HG03558 (cell line): ENCODE measurements around the gene KIAA0232.
"Not testable (repeated sequence)": the region's sequence is repeated elsewhere in the genome, so short reads cannot be mapped to it uniquely, and the experiment has no call there.

Experiments used
- ATAC-seq: cut with Tn5 transposase; IDR thresholded peaks from one replicate; pipeline ENCODE4 v1.9.1; 2021; ENCODE audit warnings: moderate number of reproducible peaks; ENCODE audit not compliant: unreplicated experiment; ENCODE audit errors: extremely low read depth

The KIAA0232 gene

DNA sequence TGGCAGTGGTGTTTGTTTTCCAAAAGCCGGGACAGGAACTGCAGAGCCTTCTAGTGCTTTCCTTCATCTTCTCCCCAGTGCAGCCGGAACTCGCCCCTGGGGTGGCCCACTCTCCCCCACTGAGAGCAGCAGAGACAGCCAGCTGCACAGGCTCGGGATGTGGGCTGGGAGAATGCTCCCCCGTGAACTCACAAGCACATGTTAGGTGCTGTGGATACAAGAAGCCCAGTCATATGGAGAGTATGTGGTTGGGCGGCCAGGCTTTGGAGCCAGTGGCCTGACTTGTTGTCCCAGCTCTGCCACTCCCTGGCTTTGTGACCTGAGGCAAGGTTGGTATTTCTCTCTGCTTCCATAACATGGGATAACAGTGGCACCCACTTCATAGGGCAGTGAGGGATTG, 9.4 kb upstream of the KIAA0232 start:
- ATAC-seq: no peak

DNA sequence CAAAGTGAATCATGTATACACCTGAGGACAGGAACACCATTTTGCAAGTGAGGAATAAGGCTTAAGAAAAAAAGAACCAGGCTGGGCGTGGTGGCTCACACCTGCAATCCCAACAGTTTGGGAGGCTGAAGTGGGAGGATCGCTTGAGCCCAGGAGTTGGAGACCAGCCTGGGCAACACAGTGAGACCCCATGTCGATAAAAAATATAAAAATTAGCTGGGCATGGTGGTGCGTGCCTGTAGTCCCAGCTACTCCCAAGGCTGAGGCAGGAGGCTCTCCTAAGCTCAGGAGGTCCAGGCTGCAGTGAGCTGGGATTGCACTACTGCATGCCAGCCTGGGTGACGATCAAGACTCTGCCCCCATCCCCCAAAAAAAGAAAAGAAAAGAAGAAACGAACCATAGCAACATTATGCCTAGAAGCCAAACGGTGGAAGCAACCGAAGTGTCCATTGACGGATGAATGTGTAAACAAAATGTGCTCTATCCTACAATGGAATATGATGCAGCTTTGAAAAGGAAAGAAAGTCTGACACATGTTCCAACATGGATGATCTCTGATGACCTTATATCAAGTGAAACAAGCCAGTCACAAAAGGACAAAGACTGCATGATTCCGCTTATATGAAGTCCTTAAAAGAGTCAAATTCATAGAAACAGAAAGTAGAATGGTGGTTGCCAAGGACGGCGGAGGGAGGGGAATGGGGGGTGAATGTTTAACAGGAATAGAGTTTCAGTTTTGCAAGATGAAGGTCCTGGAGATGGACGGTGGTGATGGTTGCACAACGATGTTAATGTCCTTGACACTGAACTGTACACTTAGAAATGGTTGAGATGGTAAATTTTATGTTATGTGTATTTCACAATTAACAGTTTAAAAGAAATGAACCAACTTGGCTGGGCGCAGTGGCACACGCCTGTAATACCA, 8.6 kb upstream of the KIAA0232 start:
- no peak for ATAC-seq

DNA sequence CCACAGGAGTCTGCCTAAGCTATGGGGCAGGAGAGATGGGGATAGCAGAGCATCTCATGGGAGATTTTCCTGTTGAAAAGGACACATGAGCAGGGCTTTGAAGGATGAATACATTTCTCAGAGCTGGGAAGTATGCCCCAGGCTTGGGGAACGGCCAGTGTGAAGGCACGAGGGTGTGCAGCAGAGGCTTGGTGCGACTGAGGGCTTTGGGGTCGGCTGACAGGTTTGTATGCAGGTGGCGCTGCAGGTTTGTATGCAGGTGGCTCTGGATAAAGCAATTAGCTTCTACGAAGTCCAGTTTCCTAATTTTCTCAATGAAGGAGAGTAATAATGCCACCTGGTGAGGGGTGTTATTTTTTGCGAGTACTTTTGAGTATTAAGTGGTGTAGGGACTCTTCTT, 6.8 kb upstream of the KIAA0232 start:
- no peak for ATAC-seq

DNA sequence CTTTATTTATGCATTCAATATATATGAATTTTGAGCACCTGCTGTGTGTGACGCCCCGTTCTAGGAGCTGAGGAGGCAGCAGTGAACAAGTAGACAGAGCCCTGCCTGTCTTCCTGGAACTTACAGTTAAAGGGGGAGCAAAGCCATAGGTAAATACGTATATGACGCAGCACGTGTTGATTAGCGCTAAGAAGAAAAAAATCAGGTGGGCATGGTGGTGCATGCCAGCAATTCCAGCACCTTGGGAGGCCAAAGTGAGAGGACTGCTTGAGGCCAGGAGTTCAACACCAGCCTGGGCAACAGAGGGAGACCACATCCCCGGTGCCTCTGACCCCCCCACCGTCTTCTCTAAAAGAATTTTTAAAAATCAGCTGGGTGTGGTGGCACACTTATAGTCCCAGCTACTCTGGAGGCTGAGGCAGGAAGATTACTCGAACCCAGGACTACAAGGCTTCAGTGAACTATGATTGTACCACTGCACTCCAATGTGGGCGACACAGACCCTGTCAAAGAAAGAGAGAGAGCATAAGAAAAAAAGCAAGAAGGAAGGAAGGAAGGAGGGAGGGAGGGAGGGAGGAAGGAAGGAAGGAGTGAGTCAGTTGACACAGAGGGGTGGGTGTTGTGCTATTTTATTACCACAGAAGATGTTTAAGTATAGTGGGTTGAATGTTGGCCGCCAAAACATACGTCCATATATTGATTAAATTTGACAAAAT, 5.4 kb upstream of the KIAA0232 start:
- ATAC-seq: no peak

DNA sequence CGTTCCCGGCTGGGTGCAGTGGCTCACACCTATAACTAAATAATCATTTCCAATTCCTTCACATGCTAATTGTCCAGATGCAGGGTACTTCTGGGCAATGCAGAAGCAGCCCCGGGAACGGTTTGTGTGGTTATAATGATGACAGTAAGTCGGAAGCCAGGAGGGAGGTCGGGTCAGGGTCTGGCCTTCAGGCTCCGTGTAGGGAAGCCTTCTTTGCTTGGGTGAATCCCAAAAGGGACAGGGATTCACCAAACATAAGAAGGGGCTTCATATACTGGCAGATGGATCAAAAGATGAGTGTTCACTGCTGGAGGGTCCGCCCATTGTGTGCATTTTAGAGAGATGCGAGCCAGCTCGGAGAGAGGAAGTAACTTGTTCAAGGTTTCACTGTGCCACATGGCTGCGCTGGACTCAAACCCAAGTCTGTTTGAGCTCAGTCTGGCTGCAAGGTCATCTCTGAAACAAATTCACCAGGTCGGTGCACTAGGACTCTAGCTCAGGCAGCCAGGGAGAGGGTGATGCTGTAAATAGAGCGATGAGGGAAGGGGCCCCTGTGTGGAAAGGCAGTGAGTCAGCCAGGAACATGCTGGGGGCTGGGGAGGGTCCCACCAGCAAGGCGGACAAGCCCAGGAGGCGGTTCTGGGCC, 4.8 kb upstream of the KIAA0232 start:
- ATAC-seq: no peak

DNA sequence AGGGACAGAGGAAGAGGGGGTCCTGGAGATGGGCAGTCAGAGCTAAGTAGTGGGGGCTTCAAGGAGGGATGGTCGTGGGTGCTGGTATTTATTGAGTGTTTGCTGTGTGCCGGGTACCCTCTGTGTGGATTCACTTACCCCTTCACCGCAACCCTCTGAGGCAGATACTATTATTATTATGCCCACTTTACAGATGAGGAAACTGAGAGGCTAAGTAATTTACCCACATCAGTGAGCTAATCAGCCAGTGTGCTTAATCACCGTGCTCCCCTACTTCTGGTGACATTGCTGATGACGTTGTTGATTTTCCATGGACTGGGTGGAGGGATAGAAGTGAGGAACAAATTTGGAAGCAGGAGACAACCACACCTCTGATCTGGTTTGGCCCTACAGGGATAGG, 4.1 kb upstream of the KIAA0232 start:
- ATAC-seq: no peak

DNA sequence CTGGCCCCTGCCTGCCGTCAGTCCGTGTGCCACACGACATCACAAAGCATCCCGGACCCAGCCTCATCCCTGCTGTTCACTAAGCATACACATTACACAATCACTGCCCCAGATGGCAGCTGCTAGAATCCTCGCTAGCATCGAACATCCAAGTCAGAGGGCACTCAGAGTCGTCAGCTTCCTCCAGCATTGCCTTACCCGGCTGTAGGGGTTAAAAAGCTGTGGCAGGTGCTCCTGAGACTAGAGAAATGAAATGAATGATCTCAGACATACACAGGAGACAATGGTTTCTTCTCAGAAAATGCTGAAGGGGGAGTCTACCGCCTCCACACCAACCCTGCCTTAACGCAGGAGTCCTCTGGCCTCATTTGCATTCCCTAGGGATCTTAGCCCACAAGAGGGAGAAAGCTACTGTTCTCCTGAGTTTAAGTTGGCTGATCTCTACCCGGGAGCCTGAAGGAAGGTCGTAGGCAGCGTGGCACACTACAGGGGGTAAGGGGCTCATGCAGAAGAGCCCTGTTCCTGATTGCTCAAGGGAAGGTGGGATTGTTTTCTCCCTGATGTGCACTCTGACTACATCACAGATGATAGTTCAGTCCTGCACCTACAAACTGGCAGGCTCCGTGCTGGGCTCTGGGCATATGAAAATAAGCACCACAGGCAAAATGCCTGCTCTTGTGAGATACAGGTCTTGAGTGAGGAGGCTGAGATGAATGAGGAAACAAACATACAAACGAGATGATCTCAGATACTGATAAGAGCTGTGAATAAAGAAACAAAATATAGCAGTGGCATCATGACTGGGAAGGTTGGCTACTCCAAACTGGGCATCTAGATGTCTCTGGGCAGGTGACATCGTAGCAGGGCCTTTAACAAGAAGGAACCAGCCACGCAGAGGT, 2.6 kb upstream of the KIAA0232 start:
- ATAC-seq: no peak

DNA sequence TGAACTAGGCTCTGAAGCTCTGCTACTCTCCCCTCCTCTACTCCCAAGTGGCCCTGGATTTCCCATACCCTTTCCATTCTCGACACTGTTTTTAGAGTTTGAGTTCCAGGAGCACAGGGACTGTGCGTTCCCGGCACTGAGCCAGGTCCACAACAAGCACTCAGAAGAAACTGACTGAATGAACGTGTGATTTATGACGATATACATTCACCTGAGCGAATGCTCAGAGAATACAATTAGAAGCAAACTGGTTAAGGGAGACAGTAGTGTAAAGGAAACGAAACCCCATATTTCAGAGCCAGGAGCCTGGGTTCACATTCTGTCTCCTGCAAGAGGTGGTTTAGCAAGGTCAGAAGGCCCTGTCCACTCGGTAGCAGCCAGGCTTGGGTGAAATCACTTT, 1.4 kb upstream of the KIAA0232 start:
- no peak for ATAC-seq

DNA sequence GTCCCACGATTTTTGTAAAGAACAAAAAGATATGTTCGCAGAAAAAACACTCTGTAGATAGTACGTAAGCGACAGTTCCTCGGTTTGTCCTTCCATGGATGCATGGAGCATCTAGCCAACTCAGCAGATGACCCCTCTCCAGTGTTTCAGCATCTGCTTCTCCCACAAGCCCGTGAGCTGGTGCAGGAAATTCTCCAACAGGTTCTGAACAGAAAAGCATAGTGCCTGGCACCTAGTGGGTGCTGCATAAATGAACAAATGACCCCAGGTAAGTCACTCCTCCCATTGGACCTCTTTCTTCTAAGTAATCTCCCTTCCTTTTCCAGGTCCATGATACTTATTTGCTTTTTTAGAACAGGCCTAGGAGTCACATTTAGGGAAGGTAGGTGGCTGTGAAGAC, 966 bp upstream of the KIAA0232 start:
- no peak for ATAC-seq

DNA sequence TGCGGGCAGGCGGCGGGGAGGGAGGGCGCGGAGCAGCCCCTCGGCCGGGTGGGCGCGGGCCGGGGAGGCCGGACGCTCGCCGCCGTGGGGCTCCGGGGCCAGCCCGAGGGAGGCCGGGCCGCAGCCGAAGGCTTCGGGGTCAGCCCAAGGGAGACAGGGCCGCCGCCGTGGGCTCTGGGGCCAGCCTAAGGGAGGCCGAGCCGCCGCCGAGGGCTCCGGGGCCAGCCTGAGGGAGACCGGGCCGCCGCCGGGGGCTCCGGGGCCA, 251 bp downstream of the KIAA0232 start:
- no peak for ATAC-seq

DNA sequence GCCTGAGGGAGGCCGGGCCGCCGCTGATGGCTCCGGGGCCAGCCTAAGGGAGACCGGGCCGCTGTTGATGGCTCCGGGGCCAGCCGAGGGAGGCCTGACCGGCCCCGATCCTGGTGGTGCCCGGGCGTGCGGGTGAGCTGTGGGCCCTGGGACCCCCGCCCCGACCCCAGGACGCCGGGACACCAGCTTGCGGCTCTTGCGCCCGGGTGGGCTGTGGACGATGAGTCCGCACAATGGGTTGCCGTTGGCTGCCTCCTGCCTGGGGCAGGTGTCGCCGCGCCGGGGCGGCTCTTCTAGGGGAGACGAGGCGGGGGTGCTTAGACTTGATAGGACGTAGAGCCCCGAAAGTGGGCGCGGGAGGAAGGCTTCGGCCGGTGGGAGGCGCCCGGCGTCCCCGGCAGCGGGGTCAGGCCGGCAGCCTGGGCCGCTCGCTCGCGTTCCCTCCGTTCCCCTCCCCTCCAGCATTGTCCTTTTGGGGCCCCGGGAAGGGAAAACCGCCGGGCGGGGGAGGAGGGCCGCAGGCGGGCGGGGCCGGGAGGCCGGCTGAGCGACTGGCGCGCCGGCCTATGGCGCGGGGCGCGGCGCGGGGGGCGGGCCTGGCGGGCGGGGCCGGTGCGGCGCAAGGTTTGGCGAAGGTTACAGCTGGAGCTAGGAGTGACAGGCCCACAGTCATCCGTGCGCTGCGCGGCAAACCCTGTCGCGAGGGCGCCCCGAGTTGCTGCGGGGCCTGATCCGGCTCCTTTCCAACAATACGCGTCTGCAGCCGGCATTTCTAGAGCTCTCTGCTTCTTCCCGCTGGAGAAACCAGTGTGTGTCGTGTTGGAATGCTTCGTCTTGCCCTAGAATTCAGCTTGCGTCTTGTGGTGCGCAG, 819 bp downstream of the KIAA0232 start:
- ATAC-seq: peak; percentile 54

DNA sequence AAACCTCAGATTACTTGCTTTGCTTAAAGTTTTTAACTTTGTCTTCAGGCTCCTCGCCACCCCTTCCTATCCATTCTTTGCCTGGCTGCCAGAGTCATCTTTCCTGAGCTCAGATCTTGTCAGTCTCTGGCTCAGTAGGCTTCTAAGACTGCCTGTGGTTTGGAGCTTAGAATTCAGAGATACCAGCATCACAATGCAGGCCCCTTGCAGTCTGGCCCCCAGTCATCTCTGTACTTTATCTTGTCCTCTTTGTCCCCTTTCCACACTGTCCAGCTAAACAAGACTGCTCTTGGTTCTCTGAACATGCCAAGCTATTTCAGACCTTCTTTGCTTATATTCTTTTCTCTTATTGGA, 3.0 kb downstream of the KIAA0232 start:
- no peak for ATAC-seq

DNA sequence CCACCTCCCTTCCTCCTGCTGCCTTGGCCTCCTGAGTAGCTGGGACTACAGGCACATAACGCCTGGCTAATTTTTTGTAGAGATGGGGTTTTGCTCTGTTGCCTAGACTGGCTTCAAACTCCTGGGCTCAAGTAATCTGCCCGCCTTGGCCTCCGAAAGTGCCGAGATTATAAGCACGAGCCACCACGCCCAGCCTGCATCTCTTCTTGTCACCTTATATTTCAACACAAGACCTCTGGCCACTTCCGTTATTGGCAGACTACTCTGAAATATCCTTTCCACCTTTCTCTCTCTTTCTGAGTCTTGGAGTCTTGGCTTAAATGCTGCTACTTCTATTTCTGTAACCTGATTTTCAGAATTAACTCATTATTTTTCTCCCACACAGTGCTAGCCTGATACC, 5.6 kb downstream of the KIAA0232 start:
- ATAC-seq: no peak

DNA sequence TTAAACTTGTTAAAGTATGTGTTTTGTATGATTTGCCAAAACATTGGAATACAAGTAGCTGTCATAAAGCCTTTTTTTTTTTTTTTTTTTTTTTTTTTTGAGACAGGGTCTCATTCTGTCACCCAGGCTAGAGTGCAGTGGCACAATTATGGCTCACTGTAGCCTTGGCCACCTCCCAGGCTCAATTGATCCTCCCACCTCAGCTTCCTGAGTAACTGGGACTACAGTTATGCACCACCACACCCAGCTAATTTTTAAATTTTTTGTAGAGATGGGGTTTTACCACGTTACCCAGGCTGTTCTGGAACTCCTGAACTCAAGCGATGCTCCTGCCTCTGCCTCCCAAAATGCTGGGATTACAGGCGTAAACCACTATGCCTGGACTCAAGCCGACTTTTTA, 8.7 kb downstream of the KIAA0232 start:
- ATAC-seq: not testable (repeated sequence)

DNA sequence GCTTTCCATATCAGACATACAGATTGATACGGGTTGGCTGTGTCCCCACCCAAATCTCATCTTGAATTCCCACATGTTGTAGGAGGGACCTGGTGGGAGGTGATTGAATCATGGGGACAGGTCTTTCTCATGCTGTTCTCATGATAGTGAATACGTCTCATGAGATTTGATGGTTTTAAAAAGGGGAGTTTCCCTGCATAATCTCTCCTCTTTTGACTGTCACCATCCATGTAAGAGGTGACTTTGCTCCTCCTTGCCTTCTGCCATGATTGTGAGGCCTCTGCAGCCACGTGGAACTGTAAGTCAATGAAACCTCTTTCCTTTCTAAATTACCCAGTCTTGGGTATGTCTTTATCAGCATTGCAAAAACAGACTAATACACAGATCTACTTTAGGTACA, 9.3 kb downstream of the KIAA0232 start:
- not testable (repeated sequence) for ATAC-seq

DNA sequence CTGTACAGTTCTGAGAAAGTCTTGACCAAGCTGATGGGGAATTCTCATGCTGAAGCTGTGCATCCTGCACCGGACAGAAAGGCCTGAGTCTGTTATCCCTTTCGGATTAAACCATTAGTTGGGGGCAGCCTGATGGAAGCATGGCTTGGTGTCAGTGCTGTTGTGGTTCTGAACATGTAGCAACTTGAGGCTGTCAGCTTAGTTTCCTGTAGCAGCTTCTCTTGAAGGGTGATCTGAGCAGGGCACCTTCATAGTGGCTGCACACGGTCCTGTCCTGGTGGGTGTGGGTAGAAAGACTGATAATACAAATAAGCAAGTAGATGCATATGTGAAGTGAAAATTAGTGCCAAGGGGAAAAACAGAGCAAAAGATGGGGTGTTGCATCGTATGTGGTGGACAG, 11.7 kb downstream of the KIAA0232 start:
- no peak for ATAC-seq

DNA sequence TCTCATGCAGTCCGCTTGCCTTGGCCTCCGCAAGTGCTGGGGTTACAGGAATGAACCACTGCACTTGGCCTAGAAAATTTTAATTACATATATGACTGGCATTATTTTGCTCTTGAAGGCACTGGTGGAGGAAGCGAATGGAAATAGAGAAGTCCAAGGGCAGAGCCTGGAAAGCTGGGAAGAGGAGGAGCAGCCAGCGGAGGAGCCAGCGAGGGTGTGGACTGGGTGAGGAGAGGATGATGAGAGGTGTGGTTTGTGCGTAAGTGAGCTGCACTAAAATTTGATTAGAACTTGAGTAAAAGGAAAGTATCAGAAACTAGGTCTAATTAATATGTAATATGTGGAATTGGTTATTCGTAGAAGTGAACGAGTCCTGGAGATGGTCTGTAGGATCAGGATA, 13.3 kb downstream of the KIAA0232 start:
- no peak for ATAC-seq

DNA sequence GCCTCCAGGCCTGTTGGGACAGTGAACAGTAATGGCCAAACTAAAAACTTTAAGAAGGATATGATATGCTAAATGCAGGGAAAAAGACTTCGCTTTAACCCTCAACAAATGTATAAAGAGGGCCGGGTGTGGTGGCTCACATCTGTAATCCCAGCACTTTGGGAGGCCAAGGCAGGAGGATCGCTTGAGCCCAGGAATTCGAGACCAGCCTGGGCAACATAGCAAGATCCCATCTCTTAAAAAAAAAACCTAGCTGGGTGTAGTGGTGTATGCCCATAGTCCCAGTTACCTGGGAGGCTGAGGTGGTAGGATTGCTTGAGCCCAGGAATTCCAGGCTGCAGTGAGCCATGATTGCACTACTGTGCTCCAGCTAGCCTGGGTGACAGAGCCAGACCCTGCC, 14.8 kb downstream of the KIAA0232 start:
- ATAC-seq: not testable (repeated sequence)

DNA sequence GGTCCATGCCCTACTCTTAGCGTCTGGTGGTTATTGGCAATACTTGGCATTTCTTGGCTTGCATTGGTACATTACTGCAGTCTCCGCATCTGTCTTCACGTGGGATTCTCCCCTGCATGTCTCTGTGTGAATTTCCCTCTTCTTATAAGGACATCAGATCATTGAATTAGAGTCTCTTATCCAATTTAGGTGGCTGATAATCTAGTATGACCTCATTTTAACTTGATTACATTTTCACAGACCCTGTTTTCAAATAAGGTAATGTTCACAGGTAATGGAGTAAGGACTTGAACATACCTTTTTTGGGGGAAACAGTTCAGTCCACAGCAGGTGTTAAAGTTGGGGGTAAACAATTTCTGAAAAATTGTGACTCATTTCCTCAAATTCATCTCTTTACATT, 16.6 kb downstream of the KIAA0232 start:
- no peak for ATAC-seq

DNA sequence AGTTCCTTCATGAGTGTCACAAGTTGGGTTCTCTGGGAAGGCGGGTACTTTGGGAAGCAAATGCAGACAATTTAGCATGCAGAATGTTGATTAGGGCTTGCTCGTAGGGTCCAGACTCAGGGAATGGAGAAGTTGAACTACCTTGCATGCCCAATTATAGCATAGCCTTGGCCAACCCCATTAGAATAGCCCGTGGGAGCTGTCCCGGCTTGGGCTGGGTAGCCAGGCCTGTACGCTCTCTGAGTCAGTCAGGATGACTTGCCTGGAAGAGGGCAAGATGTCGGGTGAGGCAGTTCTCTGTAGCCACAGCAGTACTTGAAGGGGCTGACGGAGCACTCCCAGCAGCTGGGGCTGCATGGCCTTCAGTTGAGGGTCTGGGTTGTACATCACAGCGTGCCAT, 19.5 kb downstream of the KIAA0232 start:
- no peak for ATAC-seq
